Stimulated activated naive B cell treated with anti-CD40 and anti-IgM and Interleukin-4, amounts not matched to agents 10 μg/mL and 1 μg/mL and 100 μg/mL, for 72 hours (primary cell): ENCODE data around the gene CNNM2.
"Not testable (repeated sequence)": the region's sequence is repeated elsewhere in the genome, so short reads cannot be mapped to it uniquely, and the experiment has no call there.

ENCODE experiments used
- ATAC-seq, 2 donors: fragments of 150-1000 bp; cut with Tn5 transposase; replicated peaks; 2 replicates each; pipeline ENCODE4 v1.10.0; 2021; ENCODE audit warnings: moderate library complexity in 1 of 2
- DNase-seq: peaks from one replicate; pipeline ENCODE4 v3.0.0; 2021
- H3K27ac Mint-ChIP-seq: one replicate; pipeline ENCODE4 v1.8.0; 2022; ENCODE audit warnings: mild to moderate bottlenecking, mixed read lengths
- H3K27me3 Mint-ChIP-seq, 2 donors: one replicate each; pipeline ENCODE4 v1.8.0; 2022; ENCODE audit warnings: mixed read lengths in 2 of 2
- H3K36me3 Mint-ChIP-seq, 2 donors: one replicate each; pipeline ENCODE4 v1.8.0; 2022; ENCODE audit warnings: mixed read lengths in 2 of 2, mild to moderate bottlenecking in 1 of 2
- H3K4me1 Mint-ChIP-seq, 2 donors: one replicate each; pipeline ENCODE4 v1.8.0; 2022; ENCODE audit warnings: mixed read lengths in 2 of 2, mild to moderate bottlenecking in 1 of 2
- H3K4me3 Mint-ChIP-seq, 2 donors: one replicate each; pipeline ENCODE4 v1.8.0; 2022; ENCODE audit warnings: mild to moderate bottlenecking in 2 of 2, mixed read lengths in 2 of 2, moderate library complexity in 1 of 2
- H3K9me3 Mint-ChIP-seq, 2 donors: one replicate each; pipeline ENCODE4 v1.8.0; 2022; ENCODE audit warnings: mixed read lengths in 2 of 2, mild to moderate bottlenecking in 1 of 2

The CNNM2 gene

DNA sequence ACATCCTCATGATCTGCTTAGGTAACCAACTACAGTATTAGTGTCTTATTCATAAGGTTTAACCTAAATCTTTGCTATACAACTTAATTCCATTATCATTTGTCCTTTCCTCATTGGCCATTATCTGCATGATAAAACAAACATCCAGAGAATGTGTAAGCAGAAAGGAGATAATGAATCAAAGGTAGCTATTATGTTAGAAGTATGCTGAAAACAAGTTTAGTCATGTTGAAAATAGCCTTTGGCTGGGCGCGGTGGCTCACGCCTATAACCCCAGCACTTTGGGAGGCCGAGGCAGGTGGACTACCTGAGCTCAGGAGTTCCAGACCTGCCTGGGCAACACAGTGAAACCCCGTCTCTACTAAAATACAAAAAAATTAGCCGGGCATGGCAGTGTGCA lies 196.8 kb downstream of the CNNM2 start:
- DNase-seq, result no peak
- Mint-ChIP-seq H3K9me3 (no peaks in the 10 kb centered on the region), H3K4me3 (no peak overlapping the region), H3K36me3 (peaks cover 9 to 10% of the 10 kb centered on the region in 2 donors), H3K27ac (no peak overlapping the region), H3K27me3 (no peaks in the 10 kb centered on the region), H3K4me1 (peaks cover 0 to 11% of the 10 kb centered on the region in 2 donors)
- no peak for ATAC-seq

DNA sequence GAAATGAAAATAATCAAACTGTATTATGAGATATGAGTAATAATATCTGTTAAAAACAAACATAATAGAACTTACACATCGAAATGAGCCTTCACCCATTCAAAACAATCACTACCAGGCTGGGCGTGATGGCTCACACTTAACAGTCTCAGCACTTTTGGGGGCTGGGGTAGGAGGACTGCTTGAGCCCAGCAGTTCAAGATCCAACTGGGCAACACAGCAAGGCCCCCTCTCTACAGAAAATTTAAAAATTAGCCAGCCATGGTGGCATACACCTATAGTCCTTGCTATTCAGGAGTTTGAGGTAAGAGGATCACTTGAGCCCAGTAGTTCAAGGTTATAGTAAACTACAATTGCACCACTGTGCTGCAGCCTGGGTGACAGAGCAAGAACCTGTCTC lies 199.2 kb downstream of the CNNM2 start:
- no peaks in the 10 kb centered on the region for H3K27me3 Mint-ChIP-seq

GRCh38 chr10:103120546-103120945 lies 202.5 kb downstream of the CNNM2 start:
- Mint-ChIP-seq H3K4me3 (no peak overlapping the region), H3K4me1 (peaks cover 5 to 7% of the 10 kb centered on the region in 2 donors), H3K27ac (no peak overlapping the region), H3K9me3 (no peaks in the 10 kb centered on the region), H3K27me3 (no peaks in the 10 kb centered on the region), H3K36me3 (peaks cover 3 to 4% of the 10 kb centered on the region in 2 donors)
- DNase-seq (no peak), ATAC-seq (no peak)

More for the DNA sequence above, 199.2 kb downstream of the CNNM2 start:
- H3K4me3 Mint-ChIP-seq, result no peak overlapping the region
- H3K4me1 Mint-ChIP-seq, result peaks cover 2 to 6% of the 10 kb centered on the region in 2 donors
- ATAC-seq (no peak), DNase-seq (no peak)
- no peaks in the 10 kb centered on the region for H3K9me3 Mint-ChIP-seq
- no peak overlapping the region for H3K27ac Mint-ChIP-seq
- peaks cover 0 to 3% of the 10 kb centered on the region in 2 donors for H3K36me3 Mint-ChIP-seq

GRCh38 chr10:103120977-103121735 lies 203.1 kb downstream of the CNNM2 start:
- Mint-ChIP-seq H3K27ac (no peak overlapping the region), H3K9me3 (no peaks in the 10 kb centered on the region), H3K4me1 (peaks cover 10 to 13% of the 10 kb centered on the region in 2 donors), H3K4me3 (no peak overlapping the region), H3K36me3 (peaks cover 5 to 9% of the 10 kb centered on the region in 2 donors), H3K27me3 (no peaks in the 10 kb centered on the region)
- no peak for DNase-seq
- ATAC-seq, result no peak

DNA sequence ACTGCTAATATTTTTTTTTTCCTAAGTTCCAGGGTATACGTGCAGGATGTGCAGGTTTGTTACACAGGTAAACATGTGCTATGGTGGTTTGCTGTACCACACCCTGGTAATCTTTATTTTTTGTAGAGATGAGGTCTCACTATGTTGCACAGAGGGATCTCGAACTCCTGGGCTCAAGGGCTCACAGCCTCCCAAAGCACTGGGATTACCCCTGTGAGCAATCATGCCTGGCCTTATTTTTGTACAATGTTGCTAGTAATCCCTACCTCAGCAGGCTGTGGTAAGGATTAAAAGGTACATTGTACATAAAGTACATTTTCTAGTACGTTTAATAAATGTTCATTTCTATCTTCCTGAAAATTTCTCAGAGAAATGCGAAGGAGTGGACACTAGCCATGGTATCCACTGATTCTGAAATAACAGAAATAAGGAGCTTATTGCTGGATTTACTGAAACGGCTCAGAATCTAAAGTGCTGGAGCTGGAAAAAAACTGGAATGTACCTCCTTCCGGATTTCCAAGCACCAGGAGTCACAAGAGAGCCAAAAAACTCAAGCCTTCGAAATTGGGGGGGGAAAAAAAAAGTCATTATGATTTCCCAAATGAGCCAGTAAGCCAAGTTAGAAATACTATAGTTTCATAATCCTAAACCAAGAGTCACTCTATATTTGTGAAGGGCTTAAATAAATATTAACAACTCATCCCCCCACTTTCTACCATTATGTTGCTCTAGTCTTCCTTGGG lies 205.4 kb downstream of the CNNM2 start:
- no peaks in the 10 kb centered on the region for H3K9me3 Mint-ChIP-seq
- H3K4me1 Mint-ChIP-seq, result peaks cover 15 to 21% of the 10 kb centered on the region in 2 donors
- H3K36me3 Mint-ChIP-seq, result peaks cover 4 to 16% of the 10 kb centered on the region in 2 donors
- DNase-seq (no peak), ATAC-seq (no peak)
- no peak overlapping the region for H3K4me3 Mint-ChIP-seq
- H3K27me3 Mint-ChIP-seq, result no peaks in the 10 kb centered on the region
- H3K27ac Mint-ChIP-seq, result no peak overlapping the region

GRCh38 chr10:103124420-103125096 lies 206.5 kb downstream of the CNNM2 start:
- Mint-ChIP-seq H3K4me3 (no peak overlapping the region), H3K9me3 (no peaks in the 10 kb centered on the region), H3K27ac (no peak overlapping the region), H3K36me3 (peaks cover 4 to 16% of the 10 kb centered on the region in 2 donors), H3K27me3 (no peaks in the 10 kb centered on the region), H3K4me1 (peaks cover 15 to 21% of the 10 kb centered on the region in 2 donors)
- no peak for ATAC-seq
- no peak for DNase-seq

DNA sequence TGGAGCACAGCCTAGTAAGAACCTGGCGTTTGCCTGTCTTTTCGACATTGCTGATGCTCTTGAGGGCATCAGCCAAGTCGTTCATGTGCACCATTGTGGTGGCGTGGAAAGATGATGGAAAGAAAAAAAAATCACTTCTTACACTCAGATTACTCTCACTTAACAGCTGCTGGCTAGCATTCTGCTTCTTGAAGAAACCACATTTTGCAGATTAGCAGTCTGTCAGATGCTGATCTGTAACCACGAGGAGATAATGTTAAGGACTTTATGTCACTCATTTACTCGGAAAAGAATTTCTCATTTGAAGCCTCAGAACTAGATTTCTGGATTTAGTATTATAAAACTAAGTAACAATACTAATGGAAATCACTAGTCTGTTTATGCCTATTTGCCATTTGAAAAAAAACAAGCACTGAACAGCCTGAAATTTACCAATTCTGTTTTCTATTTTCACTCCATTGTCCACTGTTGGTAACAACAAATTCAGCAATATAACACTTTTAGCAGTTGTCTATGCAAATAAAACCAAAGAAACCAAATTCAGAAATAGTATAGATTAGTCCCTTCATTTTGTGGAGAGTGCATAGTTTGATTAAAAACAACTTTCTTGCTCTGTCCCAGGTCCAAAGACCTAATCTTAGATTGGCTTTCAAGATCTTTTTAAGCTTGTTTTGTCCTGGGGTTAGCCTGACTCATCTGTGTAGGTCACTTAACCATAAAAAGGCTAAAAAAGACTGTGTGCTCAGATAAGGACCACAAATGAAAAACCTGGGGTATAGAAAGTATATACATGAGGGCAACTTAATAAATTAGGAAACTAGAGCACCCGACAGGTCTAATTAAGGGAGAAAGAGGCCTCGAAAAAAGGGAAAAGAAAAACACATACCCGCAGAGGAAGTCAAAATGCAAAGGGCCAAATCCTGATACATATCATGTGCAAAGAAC lies 207.5 kb downstream of the CNNM2 start:
- peak; percentile 98 for ATAC-seq
- Mint-ChIP-seq H3K36me3 (peaks cover 5 to 18% of the 10 kb centered on the region in 2 donors), H3K9me3 (no peaks in the 10 kb centered on the region), H3K27ac (peak overlapping the region; percentile 59), H3K4me1 (peaks cover 14 to 21% of the 10 kb centered on the region in 2 donors), H3K27me3 (no peaks in the 10 kb centered on the region), H3K4me3 (peak overlapping the region; percentile 18 to 60)
- no peak for DNase-seq

- Mint-ChIP-seq H3K36me3 (peaks cover 18 to 35% of the 10 kb centered on the region in 2 donors), H3K9me3 (no peaks in the 10 kb centered on the region), H3K4me1 (peaks cover 15 to 28% of the 10 kb centered on the region in 2 donors), H3K4me3 (no peak overlapping the region), H3K27me3 (no peaks in the 10 kb centered on the region), H3K27ac (no peak overlapping the region)
- no peak for DNase-seq
- no peak for ATAC-seq
Observed at GRCh38 chr10:103127241-103127640, 209.1 kb downstream of the CNNM2 start.

DNA sequence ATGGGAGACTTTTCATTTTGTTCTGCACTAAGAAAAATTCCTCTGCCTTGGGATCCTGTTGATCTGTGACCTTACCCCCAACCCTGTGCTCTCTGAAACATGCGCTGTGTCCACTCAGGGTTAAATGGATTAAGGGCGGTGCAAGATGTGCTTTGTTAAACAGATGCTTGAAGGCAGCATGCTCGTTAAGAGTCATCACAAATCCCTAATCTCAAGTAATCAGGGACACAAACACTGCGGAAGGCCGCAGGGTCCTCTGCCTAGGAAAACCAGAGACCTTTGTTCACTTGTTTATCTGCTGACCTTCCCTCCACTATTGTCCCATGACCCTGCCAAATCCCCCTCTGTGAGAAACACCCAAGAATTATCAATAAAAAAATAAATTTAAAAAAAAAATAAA lies 212.1 kb downstream of the CNNM2 start:
- not testable (repeated sequence) for H3K27ac Mint-ChIP-seq, ATAC-seq, H3K9me3 Mint-ChIP-seq, H3K27me3 Mint-ChIP-seq, H3K4me3 Mint-ChIP-seq, DNase-seq
- Mint-ChIP-seq H3K4me1 (peaks cover 18 to 30% of the 10 kb centered on the region in 2 donors), H3K36me3 (peaks cover 43 to 61% of the 10 kb centered on the region in 2 donors)

DNA sequence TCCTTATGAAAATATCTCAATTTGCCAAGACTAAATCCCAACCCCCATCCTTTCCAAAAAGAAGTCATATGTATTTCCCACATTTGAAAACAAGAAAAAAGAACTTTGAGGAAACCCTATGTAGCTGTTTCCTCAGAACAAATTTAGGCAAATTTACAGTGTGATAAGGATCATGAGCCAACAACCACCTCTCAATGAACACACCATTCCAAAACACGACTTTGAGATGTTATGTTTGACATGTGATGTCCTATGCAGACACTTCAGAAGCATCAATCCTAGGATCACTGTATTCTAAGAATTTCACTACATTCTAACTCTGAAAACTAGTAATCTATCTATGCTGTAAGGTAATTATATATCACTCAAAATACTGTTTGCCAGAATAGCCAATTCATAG lies 212.8 kb downstream of the CNNM2 start:
- Mint-ChIP-seq H3K9me3 (peaks cover 4 to 5% of the 10 kb centered on the region in 2 donors), H3K27ac (no peak overlapping the region), H3K36me3 (peaks cover 47 to 63% of the 10 kb centered on the region in 2 donors), H3K4me1 (peaks cover 17 to 27% of the 10 kb centered on the region in 2 donors), H3K27me3 (no peaks in the 10 kb centered on the region), H3K4me3 (no peak overlapping the region)
- ATAC-seq (no peak), DNase-seq (no peak)

GRCh38 chr10:103135168-103135567 lies 217.1 kb downstream of the CNNM2 start:
- ATAC-seq (peak; percentile 73 to 87), DNase-seq (peak; percentile 27)
- Mint-ChIP-seq H3K4me3 (peak overlapping the region in 1 of 2 donors; percentile 21), H3K4me1 (peaks cover 11 to 17% of the 10 kb centered on the region in 2 donors), H3K36me3 (peaks cover 49 to 74% of the 10 kb centered on the region in 2 donors), H3K27ac (peak overlapping the region; percentile 91)
- not testable (repeated sequence) for H3K27me3 Mint-ChIP-seq, H3K9me3 Mint-ChIP-seq

DNA sequence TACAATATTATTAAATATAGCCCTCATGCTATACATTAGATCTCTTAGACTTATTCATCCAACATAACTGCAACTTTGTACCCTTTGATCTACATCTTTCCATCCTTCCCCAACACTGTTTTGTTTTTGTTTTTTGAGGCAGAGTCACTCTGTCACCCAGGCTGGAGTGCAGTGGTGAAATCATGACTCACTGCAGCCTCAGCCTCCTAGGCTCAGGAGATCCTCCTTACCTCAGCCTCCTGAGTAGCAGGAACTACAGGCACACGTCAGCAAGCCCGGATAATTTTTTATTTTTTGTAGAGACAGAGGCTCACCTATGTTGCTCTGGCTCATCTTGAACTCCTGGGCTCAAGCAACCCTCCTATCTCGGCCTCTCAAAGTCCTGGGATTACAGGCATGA lies 221.7 kb downstream of the CNNM2 start:
- Mint-ChIP-seq H3K27me3 (no peaks in the 10 kb centered on the region), H3K9me3 (peaks cover 6% of the 10 kb centered on the region in 2 donors), H3K4me3 (no peak overlapping the region), H3K4me1 (peaks cover 8 to 9% of the 10 kb centered on the region in 2 donors), H3K27ac (no peak overlapping the region), H3K36me3 (peaks cover 30 to 51% of the 10 kb centered on the region in 2 donors)
- no peak for ATAC-seq
- no peak for DNase-seq
